SH-SY5Y (cell line): ENCODE data around the gene TSC1.

Experiments
- GATA2 ChIP-seq: IDR thresholded peaks from 2 replicates; pipeline ENCODE4 v1.6.1; 2011; ENCODE audit warnings: mild to moderate bottlenecking, low read depth, low read length
- GATA3 ChIP-seq: IDR thresholded peaks from 2 replicates; pipeline ENCODE4 v1.6.1; 2011; ENCODE audit warnings: low read depth, mild to moderate bottlenecking, low read length, moderate library complexity

TSC1 gene

GRCh38 chr9:132944294-132945185 lies at the start of gene TSC1:
Gene TSC1, minus strand, starts transcription at chr9:132944616. Its CDS starts 15,744 bp downstream, at chr9:132928872.
- TF ChIP-seq GATA3: no peak
- no peak for TF ChIP-seq GATA2

- TF ChIP-seq GATA2 (no peak), GATA3 (no peak)
Observed at GRCh38 chr9:132993511-132993939, 49.1 kb upstream of the TSC1 start.

GRCh38 chr9:132991351-132992300 lies 47.2 kb upstream of the TSC1 start:
- no peak for TF ChIP-seq GATA2

- TF ChIP-seq GATA2 (no peak), GATA3 (no peak)
Observed at GRCh38 chr9:132990781-132991180, 46.4 kb upstream of the TSC1 start.

GRCh38 chr9:132989414-132989996 lies 45.1 kb upstream of the TSC1 start:
- no peak for TF ChIP-seq GATA2
- no peak for TF ChIP-seq GATA3

- no peak for TF ChIP-seq GATA2
- TF ChIP-seq GATA3: no peak
Observed at GRCh38 chr9:132989014-132989310, 44.5 kb upstream of the TSC1 start.

- TF ChIP-seq GATA2 (no peak), GATA3 (no peak)
Observed at GRCh38 chr9:132988244-132989013, 44.0 kb upstream of the TSC1 start.

- no peak for TF ChIP-seq GATA3
- no peak for TF ChIP-seq GATA2
Observed at GRCh38 chr9:132986640-132987620, 42.5 kb upstream of the TSC1 start.

GRCh38 chr9:132986114-132986513 lies 41.7 kb upstream of the TSC1 start:
- TF ChIP-seq GATA3 (no peak), GATA2 (no peak)

- TF ChIP-seq GATA3 (no peak), GATA2 (no peak)
Observed at GRCh38 chr9:132985489-132985888, 41.1 kb upstream of the TSC1 start.

- no peak for TF ChIP-seq GATA2
- no peak for TF ChIP-seq GATA3
Observed at GRCh38 chr9:132985071-132985350, 40.6 kb upstream of the TSC1 start.

GRCh38 chr9:132984202-132985070 lies 40.0 kb upstream of the TSC1 start:
- TF ChIP-seq GATA3 (no peak), GATA2 (no peak)
